ENCODE measurements around the gene ARHGEF19.

- TF ChIP-seq CTCF (IDR thresholded peaks at IDR 0.05; ENCODE audit: low read depth, low read length), result no peak
- no peak for TF ChIP-seq EZH2phosphoT487 (IDR thresholded peaks at IDR 0.05; ENCODE audit: low read depth)
Measured at GRCh38 chr1:16215882-16216753, 3.7 kb upstream of the ARHGEF19 start.

All from OCI-LY3 (cell line).